Measurements from ENCODE around the gene ZNF12. TPM values are rescaled to one million over a fixed set of nuclear protein-coding genes. Genes with fewer than 3 reads are reported as not detected.
"Not testable (repeated sequence)": the region's sequence is repeated elsewhere in the genome, so short reads cannot be mapped to it uniquely, and the experiment has no call there.

The ZNF12 gene
- total RNA-seq, 1 donor from 2014 or later: 14.2 TPM

- TF ChIP-seq CTCF (IDR thresholded peaks at IDR 0.05; ENCODE audit: borderline replicate concordance): no peak
- H3K9me3 ChIP-seq (replicated peaks): peaks cover 48% of the 10 kb centered on the region
- peaks cover 85% of the 10 kb centered on the region for H3K36me3 ChIP-seq
- peaks cover 59% of the 10 kb centered on the region for H3K4me1 ChIP-seq
- intact Hi-C loops (cut with micrococcal nuclease): no loop called here
- no peak for DNase-seq
- H3K27me3 ChIP-seq (ENCODE audit: low read depth): no peaks in the 10 kb centered on the region
- no peak overlapping the region for H3K4me3 ChIP-seq
- no peak overlapping the region for H3K27ac ChIP-seq (replicated peaks)
Observed at GRCh38 chr7:6700793-6701192, 6.0 kb downstream of the ZNF12 start.

- Histone ChIP-seq H3K27ac (replicated peaks) (no peak overlapping the region), H3K9me3 (replicated peaks) (peaks cover 100% of the 10 kb centered on the region), H3K4me3 (no peak overlapping the region), H3K4me1 (no peaks in the 10 kb centered on the region), H3K27me3 (ENCODE audit: low read depth) (no peaks in the 10 kb centered on the region), H3K36me3 (peaks cover 100% of the 10 kb centered on the region)
- intact Hi-C loops (cut with micrococcal nuclease): no loop called here
- no peak for DNase-seq
- no peak for TF ChIP-seq CTCF (IDR thresholded peaks at IDR 0.05; ENCODE audit: borderline replicate concordance)
Observed at GRCh38 chr7:6691609-6692106, 15.1 kb downstream of the ZNF12 start.

- Histone ChIP-seq H3K4me1 (no peaks in the 10 kb centered on the region), H3K27me3 (ENCODE audit: low read depth) (no peaks in the 10 kb centered on the region), H3K4me3 (no peak overlapping the region), H3K27ac (replicated peaks) (no peak overlapping the region), H3K36me3 (peaks cover 100% of the 10 kb centered on the region), H3K9me3 (replicated peaks) (peaks cover 100% of the 10 kb centered on the region)
- intact Hi-C loops (cut with micrococcal nuclease): no loop called here
- TF ChIP-seq CTCF (IDR thresholded peaks at IDR 0.05; ENCODE audit: borderline replicate concordance): no peak
- no peak for DNase-seq
Observed at GRCh38 chr7:6691103-6691502, 15.6 kb downstream of the ZNF12 start.

- no peak for TF ChIP-seq CTCF (IDR thresholded peaks at IDR 0.05; ENCODE audit: borderline replicate concordance)
- Histone ChIP-seq H3K27me3 (ENCODE audit: low read depth) (no peaks in the 10 kb centered on the region), H3K4me1 (no peaks in the 10 kb centered on the region), H3K9me3 (replicated peaks) (peaks cover 100% of the 10 kb centered on the region), H3K27ac (replicated peaks) (no peak overlapping the region), H3K4me3 (no peak overlapping the region), H3K36me3 (peaks cover 38% of the 10 kb centered on the region)
- intact Hi-C loops (cut with micrococcal nuclease): no loop called here
- DNase-seq: no peak
Observed at GRCh38 chr7:6680146-6680545, 26.6 kb downstream of the ZNF12 start.

- intact Hi-C loops (cut with micrococcal nuclease): no loop called here
- peaks cover 95% of the 10 kb centered on the region for H3K9me3 ChIP-seq (replicated peaks)
Observed at GRCh38 chr7:6675807-6676405, 30.8 kb downstream of the ZNF12 start.

GRCh38 chr7:6670851-6671250, 35.9 kb downstream of the ZNF12 start:
- H3K27ac ChIP-seq (replicated peaks); H3K4me1 ChIP-seq; H3K27me3 ChIP-seq (ENCODE audit: low read depth); DNase-seq; intact Hi-C loops (cut with micrococcal nuclease); H3K4me3 ChIP-seq: not testable (repeated sequence)
- H3K9me3 ChIP-seq (replicated peaks): peaks cover 87% of the 10 kb centered on the region
- peaks cover 40% of the 10 kb centered on the region for H3K36me3 ChIP-seq

More at GRCh38 chr7:6675807-6676405, 30.8 kb downstream of the ZNF12 start:
- no peak for TF ChIP-seq CTCF (IDR thresholded peaks at IDR 0.05; ENCODE audit: borderline replicate concordance)
- Histone ChIP-seq H3K36me3 (peaks cover 35% of the 10 kb centered on the region), H3K4me3 (no peak overlapping the region), H3K27ac (replicated peaks) (no peak overlapping the region), H3K27me3 (ENCODE audit: low read depth) (no peaks in the 10 kb centered on the region), H3K4me1 (no peaks in the 10 kb centered on the region)
- DNase-seq: no peak

Data from left ventricle myocardium inferior (tissue), 1 donor.